Mucosa of gallbladder (tissue), 1 donor: ENCODE results near the gene BTLA. TPM values are rescaled to one million over a fixed set of nuclear protein-coding genes. Genes with fewer than 3 reads are reported as not detected.
"Not testable (repeated sequence)": the region's sequence is repeated elsewhere in the genome, so short reads cannot be mapped to it uniquely, and the experiment has no call there.

Experiments used
- DNase-seq: peaks from one replicate; pipeline ENCODE4 v3.0.0-alpha.2; 2020; ENCODE audit warnings: low spot score
- total RNA-seq: library from RNA; stranded (reverse); gene quantifications from one replicate; pipeline ENCODE4 v1.2.1, GENCODE V29; 2021
- donor health status: DM: no; HTN: no; CAD: no.

BTLA gene
- total RNA-seq, 1 donor from 2014 or later = 0.81 TPM

- no peak for DNase-seq
Measured at GRCh38 chr3:112446343-112446742, 52.9 kb downstream of the BTLA start.

- no peak for DNase-seq
Measured at GRCh38 chr3:112445839-112446238, 53.4 kb downstream of the BTLA start.

GRCh38 chr3:112437146-112438022 lies 61.9 kb downstream of the BTLA start:
- no peak for DNase-seq

GRCh38 chr3:112429960-112430359 lies 69.3 kb downstream of the BTLA start:
- no peak for DNase-seq

- no peak for DNase-seq
Measured at GRCh38 chr3:112427123-112427522, 72.1 kb downstream of the BTLA start.

GRCh38 chr3:112425858-112426750 lies 73.2 kb downstream of the BTLA start:
- no peak for DNase-seq

- no peak for DNase-seq
Measured at GRCh38 chr3:112425382-112425781, 73.9 kb downstream of the BTLA start.

GRCh38 chr3:112424394-112424793 lies 74.9 kb downstream of the BTLA start:
- no peak for DNase-seq

GRCh38 chr3:112422921-112423320 lies 76.4 kb downstream of the BTLA start:
- DNase-seq = not testable (repeated sequence)

GRCh38 chr3:112418526-112418925 lies 80.7 kb downstream of the BTLA start:
- DNase-seq = not testable (repeated sequence)

- DNase-seq = no peak
Measured at GRCh38 chr3:112417696-112418318, 81.5 kb downstream of the BTLA start.

- DNase-seq = no peak
Measured at GRCh38 chr3:112416391-112417212, 82.7 kb downstream of the BTLA start.

GRCh38 chr3:112415390-112415789 lies 83.9 kb downstream of the BTLA start:
- no peak for DNase-seq

Other genes with a start within 250 kb of the BTLA start
- 0.46 TPM for gene SLC9C1, start 205.3 kb downstream of the BTLA start, total RNA-seq
- gene CD200, start 166.3 kb downstream of the BTLA start, total RNA-seq = 10.5 TPM
- 43.2 TPM for gene ATG3, start 62.5 kb upstream of the BTLA start, total RNA-seq
- 37.5 TPM for gene SLC35A5, start 62.6 kb upstream of the BTLA start, total RNA-seq
- gene CCDC80, start 141.7 kb upstream of the BTLA start, total RNA-seq = 67.8 TPM